Measurements from ENCODE around the gene CAPN7.
A peak's percentile ranks its signal among the peaks of the same experiment; 100 is the strongest.

Gene CAPN7

DNA sequence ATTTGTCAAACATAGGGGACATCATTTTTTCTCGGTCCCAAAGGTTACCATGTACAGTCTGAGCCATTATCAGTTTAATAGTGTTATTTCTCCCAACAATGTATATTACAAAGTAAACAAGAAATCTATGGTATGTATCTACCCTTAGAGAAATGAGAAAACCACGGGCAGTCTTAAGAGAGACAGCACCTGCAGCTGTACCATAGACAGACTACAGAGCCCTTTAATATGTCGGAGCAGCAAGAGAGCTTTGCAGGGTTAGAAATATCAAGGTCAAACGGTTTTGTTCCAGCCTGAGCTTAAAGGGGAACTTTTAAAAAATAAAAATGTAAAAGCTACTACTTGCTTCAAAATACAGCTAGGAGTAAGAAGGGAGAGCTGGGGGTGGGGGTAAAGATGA, 73.2 kb downstream of the CAPN7 start:
- ATAC-seq, result no peak

DNA sequence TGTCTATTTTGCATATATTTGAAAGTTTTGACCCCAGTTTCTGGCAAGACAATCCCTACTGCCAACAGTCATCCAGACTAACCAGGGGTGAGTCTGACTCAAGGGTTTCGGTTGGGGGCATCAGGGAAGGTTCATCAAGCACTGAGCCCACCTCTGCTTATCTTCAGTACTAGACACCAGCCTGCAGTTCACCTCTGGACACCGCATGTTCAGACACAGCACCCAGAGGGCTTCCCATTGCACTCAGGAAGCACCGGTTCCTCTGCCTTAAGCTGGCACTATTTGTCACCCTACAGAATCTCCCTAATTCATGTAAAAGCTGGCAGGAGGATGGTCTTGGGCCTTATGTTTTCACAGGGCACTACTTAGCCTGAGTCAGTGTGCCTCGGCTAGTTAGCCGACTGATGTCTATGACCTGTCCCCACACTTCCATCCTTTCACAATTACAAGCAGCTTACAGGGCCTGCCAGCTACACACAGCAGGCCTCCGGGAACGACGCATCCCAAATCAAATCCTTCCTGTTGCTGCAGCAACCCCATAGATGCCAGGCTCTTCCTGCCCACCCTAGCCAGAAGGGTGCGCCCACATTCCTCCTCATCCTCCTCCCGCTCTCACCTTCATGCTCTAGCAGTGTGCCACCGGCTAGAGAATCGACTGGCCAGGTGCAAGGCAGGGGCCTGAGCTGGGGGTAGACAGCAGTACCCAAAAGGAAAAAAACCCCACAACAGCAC, 73.8 kb downstream of the CAPN7 start:
- peak in 1 of 2 donors; percentile 4 for ATAC-seq

DNA sequence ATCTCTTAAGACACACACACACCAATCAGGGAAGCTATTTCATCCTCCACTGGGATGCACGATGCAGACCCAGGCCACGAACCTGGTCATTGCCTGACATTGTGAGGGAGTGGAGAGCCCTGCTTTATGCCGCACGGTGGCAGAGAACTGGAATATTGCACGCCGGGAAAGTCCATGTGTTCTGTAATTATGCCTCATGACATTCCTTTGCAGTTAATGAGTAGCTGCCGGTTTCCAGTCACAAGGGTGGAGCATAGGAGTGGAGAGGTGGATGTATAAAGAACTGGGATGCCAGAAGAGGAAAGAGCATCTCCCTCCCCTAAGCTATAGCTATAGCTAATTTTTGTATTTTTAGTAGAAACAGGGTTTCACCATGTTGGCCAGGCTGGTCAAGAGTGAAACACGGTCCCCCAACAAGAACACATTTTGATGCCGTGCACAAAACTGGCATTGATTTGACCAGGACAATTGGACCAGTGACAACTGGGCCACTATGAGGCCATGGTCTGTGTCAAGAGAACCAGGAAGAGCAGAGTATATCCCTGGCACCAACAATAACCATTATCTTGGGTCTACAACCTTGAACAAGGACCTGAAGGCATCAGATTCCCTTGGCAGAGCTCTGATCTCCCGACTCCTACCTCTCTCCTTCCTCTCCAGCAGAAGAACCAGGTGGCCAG, 74.9 kb downstream of the CAPN7 start:
- ATAC-seq, result no peak

DNA sequence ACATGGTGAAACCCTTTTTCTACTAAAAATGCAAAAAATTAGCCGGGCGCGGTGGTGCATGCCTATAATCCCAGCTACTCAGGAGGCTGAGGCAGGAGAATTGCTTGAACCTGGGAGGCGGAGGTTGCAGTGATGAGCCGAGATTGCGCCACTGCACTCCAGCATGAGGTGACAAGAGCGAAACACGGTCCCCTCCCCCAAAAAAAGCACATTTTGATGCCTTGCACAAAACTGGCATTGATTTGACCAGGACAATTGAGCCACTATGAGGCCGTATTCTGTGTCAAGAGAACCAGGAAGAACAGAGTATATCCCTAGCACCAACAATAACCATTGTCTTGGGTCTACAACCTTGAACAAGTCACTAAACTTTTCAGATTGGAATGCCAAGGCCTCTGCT, 75.8 kb downstream of the CAPN7 start:
- no peak for ATAC-seq

DNA sequence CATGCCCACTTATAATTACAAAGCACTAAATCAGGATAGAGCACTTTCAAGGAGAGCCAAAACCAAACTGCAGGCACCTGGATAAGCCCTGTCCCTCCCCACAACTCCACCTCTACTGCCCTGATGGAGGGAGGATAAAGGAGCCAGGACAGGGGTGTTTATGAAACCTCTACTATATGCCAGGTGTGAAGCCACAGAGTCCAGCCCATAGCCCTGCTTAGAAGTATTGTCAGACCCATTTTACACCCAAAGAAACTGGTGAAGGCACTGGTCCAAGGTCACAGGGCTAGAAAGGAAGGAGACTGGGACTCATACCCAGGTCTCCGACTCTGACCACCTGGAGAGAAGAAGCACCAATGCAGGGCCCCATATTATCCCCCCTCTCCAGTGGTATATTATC, 77.7 kb downstream of the CAPN7 start:
- no peak for ATAC-seq

DNA sequence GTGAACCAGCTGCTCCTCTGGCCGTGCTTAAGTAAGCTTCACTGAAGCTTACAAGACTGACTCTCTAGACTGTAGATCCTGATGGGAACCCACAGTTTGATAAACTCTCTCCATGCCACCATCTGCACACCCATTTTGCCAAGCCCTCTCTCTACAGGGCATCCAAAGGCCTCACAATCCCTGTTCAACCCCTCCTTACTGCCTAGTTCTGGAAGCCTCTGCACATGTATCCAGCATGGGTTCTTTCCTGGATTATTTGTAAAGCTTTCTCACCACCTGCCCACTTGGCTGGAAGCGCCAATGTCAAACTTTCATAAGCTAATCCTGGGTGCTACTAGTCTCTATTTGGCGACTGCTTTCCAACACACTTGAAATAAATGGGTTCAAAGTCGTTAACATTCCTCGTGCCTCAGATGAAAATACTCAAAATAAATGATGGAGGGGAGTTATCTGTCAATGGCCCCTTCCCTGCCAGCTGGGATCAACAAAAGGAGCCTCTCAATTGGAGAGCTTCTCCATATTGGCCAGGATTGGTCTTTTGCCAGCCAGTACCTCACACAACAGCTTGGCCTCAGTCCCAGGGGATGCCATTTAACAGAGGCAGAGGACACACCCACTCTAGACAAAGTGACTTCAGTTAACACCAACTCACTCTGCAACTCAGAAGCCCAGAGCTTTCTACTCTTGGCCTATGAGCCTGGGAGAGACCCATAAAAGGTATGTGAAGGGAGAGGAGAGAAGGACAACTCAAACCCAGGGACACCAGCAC, 78.3 kb downstream of the CAPN7 start:
- no peak for ATAC-seq

- no peak for ATAC-seq
Observed at GRCh38 chr3:15286022-15286421, 80.0 kb downstream of the CAPN7 start.

DNA sequence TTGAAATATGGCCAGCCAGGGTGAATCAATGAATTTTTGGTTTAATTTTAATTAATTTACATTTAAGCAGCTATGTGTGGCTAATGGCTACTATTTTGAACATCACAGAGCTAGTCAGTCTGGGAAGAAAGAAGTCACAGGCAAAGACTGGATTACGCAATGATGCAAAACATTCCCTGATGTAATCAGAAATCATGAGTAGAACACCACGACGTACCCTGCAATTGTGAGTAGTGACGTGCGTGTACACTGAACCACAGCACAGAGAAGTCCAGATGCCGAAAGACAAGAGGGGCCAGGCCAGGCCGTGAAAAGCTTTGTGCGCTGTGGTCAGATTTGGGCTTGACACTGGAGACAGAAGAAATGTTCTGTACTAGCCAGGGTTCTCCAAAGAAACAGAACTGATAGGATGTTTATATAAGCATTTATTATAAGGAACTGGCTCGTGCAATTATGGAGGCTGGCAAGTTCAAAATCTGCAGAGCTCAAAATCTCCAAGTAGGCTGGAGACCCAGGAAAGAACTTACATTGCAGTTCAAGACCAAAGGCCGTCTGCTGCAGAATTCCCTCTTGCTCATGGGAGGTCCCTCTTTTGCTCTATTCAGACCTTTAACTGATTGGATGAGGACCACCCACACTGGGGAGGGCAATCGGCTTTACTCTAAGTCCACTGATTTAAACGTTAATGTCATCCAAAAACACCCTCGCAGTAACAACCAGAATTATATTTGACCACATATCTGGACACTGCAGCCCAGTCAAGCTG, 81.7 kb downstream of the CAPN7 start:
- no peak for ATAC-seq

- ATAC-seq, result no peak
Observed at GRCh38 chr3:15288331-15289035, 82.4 kb downstream of the CAPN7 start.

- no peak for ATAC-seq
Observed at GRCh38 chr3:15289661-15290060, 83.6 kb downstream of the CAPN7 start.

- no peak for ATAC-seq
Observed at GRCh38 chr3:15290736-15291135, 84.7 kb downstream of the CAPN7 start.

DNA sequence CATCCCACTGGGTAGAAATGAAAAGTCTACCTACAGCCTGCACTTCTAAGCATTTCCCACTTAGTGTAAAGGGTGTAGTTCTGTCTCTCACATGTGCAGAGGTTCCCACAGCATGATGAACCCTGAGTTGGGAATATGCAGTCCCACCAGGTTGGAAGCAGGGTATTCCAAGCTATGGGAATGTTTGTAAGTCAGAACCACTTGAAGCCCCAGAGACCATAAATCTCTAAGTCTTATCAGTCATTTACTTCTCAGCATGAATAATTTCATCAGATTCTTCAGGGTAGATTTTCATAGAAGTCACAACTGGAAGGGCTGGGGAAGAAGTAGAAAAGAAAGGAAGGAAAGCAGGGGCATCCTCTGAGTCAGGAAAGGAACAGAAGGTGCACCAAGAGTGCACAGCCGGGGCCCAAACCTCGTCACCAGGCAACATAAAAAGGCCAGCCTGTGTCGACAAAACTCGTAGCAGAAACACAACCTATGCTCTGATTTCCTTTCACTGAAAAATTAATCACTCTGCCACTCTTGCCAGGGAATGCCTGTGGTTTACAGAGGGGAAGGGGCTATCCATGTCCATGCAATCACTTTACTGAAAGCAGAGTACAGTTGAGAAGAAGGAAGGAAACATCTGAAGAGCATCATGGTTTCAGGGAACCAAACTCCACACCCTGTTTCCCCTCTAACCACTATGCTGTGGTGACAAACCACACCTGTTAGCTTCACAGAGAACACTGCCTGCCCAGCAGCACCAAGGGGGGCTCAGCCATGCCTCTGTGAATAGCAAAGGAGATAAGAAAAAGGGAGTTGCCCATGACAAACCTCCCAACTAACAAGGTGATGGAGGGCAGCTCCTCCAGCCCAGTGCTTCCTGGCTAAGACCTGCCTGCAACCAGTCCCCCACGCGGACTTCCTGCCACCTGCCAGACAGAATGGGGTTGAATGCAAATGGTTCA, 85.8 kb downstream of the CAPN7 start:
- ATAC-seq, result peak; percentile 88

DNA sequence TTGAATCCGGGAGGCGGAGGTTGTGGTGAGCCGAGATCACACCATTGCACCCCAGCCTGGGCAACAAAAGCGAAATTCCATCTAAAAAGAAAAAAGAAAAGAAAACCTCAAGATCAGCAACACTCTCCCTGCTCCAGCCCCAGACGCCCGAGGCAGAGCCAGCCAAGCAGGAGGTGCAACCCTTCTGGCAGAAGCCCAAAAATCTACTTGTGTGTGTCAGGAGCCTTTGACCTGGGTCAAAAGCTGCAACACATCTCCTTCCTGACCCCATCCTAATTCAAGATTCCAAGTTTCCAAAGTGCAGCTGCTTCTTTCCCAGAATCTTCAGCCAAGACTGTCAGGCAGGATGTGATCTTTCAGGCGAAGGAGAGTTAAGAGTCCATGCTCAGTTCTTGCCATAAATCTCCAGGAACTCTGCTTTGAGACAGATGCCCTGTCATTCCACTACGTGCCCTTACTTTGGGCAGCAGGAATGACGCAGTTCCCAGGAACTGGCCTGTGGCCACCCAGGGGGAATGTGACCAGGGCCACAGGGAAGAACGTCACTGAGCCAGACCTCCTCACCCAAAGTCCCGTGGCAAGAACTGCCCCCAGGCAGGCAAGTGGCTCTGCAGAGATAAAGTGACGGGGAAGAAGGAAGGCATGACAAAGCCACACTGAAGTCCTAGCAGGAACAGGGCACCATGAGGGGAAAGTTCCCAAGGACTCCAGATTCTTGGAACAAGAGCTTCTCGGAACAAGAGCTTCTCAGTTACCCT, 86.9 kb downstream of the CAPN7 start:
- no peak for ATAC-seq

DNA sequence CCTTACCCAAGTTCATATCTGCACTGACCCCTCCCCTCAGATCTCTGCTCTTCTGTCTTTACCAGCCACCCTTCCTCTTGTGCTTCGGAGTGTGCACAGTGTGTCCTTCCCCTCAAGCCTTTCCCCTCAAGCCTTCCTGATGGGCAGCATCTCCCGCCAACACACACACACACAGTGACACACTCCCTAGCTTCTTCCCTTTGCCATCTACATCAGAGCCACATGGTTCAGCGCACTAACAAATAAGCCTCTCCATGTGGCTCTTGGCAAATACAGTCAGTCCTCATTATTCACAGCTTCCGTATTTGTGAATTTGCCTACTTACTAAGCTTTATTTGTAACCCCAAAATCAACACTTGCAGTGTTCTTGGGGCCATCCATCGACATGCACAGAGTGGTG, 88.9 kb downstream of the CAPN7 start:
- ATAC-seq, result no peak

GRCh38 chr3:15295506-15295905, 89.5 kb downstream of the CAPN7 start:
- no peak for ATAC-seq

GRCh38 chr3:15297608-15298350, 91.7 kb downstream of the CAPN7 start:
- ATAC-seq, result no peak

DNA sequence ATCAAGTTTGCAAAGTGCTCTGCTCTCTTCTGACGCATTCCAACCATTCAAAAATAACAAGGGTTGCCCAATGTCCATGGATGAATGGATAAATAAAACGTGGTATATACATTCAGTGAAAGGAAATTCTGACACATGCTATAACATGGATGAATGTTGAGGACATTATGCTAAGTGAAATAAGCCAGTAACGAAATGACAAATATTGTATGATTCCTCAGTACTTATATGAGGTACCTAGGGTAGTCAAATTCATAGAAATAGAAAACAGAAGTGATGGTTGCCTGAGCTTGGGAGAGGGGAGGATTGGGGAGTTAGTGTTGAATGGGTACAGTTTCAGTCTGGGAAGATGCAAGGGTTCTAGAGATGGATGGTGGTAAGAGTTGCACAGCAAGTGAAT, 92.5 kb downstream of the CAPN7 start:
- peak; percentile 13 to 43 for ATAC-seq

- peak in 1 of 2 donors; percentile 14 for ATAC-seq
Observed at GRCh38 chr3:15299036-15299435, 93.0 kb downstream of the CAPN7 start.

DNA sequence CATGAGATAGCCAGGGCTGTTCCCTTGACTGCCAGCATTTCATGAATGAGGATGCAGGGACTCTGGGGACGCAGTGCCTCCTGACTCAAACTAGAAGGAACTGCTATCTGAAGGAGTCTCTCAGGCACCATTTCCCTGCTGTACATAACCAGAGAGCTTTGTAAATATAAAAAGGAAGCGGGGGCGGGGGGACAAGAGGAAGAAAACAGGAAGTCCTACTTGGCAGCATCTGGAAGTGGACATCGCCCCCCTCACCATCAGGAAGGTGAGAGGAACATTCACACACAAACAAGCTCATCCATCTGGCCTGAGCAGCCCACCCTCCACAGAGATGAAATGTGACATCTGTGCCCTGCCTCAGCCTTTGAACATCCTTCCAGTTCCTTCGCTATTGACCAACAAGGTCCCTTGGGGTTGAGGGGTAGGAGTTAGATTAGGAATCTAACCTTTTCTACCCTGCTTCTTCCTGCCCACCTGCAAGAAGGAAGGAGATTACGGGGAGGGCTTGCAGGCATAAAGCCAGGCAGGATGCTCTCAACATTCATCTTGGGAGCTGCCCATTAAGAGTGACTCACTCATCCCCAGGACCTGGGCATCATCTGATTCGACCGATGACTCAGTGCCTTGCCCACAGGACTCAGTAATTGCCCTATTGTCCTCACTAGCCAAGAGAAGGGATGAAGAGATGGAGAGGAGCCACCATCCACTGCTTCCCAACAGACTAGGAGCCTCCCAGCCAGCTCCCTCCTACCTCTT, 94.5 kb downstream of the CAPN7 start:
- no peak for ATAC-seq
